GM23338 (cell line): Measurements from ENCODE around the gene PARP8. TPM values are rescaled to one million over a fixed set of nuclear protein-coding genes. Genes with fewer than 3 reads are reported as not detected.

Source experiments
- ATAC-seq: fragments of 200-7000 bp; cut with Tn5 transposase; 3 replicates; pipeline ENCODE4 v1.9.1; 2020
- DNase-seq: peaks from one replicate; pipeline ENCODE4 v3.0.0-alpha.2; 2015; ENCODE audit warnings: low spot score
- H2AFZ ChIP-seq: fragments of 200-600 bp; sonication (generic); 2 replicates; pipeline ENCODE4 v1.8.0; 2016; ENCODE audit warnings: antibody characterized with exemption, mild to moderate bottlenecking, moderate library complexity
- H3F3A ChIP-seq: fragments of 200-600 bp; sonication (generic); replicated peaks from 2 replicates; pipeline ENCODE4 v1.8.0; 2017; ENCODE audit warnings: antibody characterized with exemption, mixed run types, low read depth
- H3K27ac ChIP-seq: fragments of 200-600 bp; sonication (generic); 2 replicates; pipeline ENCODE4 v1.6.1; 2016; ENCODE audit warnings: low read depth
- H3K27me3 ChIP-seq: fragments of 200-600 bp; sonication (generic); 2 replicates; pipeline ENCODE4 v1.8.0; 2016; ENCODE audit warnings: mild to moderate bottlenecking, mixed run types, moderate library complexity; ENCODE audit not compliant: insufficient read depth
- H3K36me3 ChIP-seq: fragments of 200-600 bp; sonication (generic); 2 replicates; pipeline ENCODE4 v1.8.0; 2016; ENCODE audit warnings: mild to moderate bottlenecking; ENCODE audit not compliant: insufficient read depth
- H3K4me1 ChIP-seq: fragments of 200-600 bp; sonication (generic); 2 replicates; pipeline ENCODE4 v1.8.0; 2016; ENCODE audit warnings: mild to moderate bottlenecking, moderate library complexity; ENCODE audit not compliant: insufficient read depth
- H3K4me2 ChIP-seq: fragments of 200-600 bp; sonication (generic); 2 replicates; pipeline ENCODE4 v1.7.1; 2017; ENCODE audit warnings: mixed run types
- H3K4me3 ChIP-seq: fragments of 200-600 bp; sonication (generic); 2 replicates; pipeline ENCODE4 v1.6.1; 2016; ENCODE audit warnings: mixed run types
- H3K79me2 ChIP-seq: fragments of 200-600 bp; sonication (generic); replicated peaks from 2 replicates; pipeline ENCODE4 v1.8.0; 2017; ENCODE audit warnings: mild to moderate bottlenecking; ENCODE audit not compliant: insufficient read depth
- H3K9me2 ChIP-seq: fragments of 200-600 bp; sonication (generic); 2 replicates; pipeline ENCODE4 v1.8.0; 2017; ENCODE audit not compliant: insufficient read depth
- H4K20me1 ChIP-seq: fragments of 200-600 bp; sonication (generic); replicated peaks from 2 replicates; pipeline ENCODE4 v1.8.0; 2017; ENCODE audit warnings: mild to moderate bottlenecking; ENCODE audit not compliant: insufficient read depth
- H3K27ac Mint-ChIP-seq: 2 replicates; pipeline ENCODE4 v1.8.0; 2020; ENCODE audit warnings: inconsistent platforms, mild to moderate bottlenecking, moderate library complexity, mixed read lengths
- H3K27me3 Mint-ChIP-seq: 3 replicates; pipeline ENCODE4 v1.8.0; 2022; ENCODE audit warnings: low read depth, mild to moderate bottlenecking, moderate library complexity, mixed read lengths, inconsistent platforms; ENCODE audit not compliant: insufficient read depth, poor library complexity
- H3K36me3 Mint-ChIP-seq: 3 replicates; pipeline ENCODE4 v1.8.0; 2021; ENCODE audit warnings: low read depth, mild to moderate bottlenecking, inconsistent platforms, moderate library complexity, mixed read lengths
- H3K4me1 Mint-ChIP-seq: 3 replicates; pipeline ENCODE4 v1.8.0; 2020; ENCODE audit warnings: mild to moderate bottlenecking, inconsistent platforms, mixed read lengths
- H3K4me3 Mint-ChIP-seq: 3 replicates; pipeline ENCODE4 v1.8.0; 2021; ENCODE audit warnings: moderate library complexity, mild to moderate bottlenecking, inconsistent platforms, mixed read lengths
- H3K9me3 Mint-ChIP-seq: 3 replicates; pipeline ENCODE4 v1.8.0; 2020; ENCODE audit warnings: moderate library complexity, mild to moderate bottlenecking, inconsistent platforms, mixed read lengths
- CREB1 ChIP-seq: fragments of 250-450 bp; sonication (Bioruptor Pico); IDR thresholded peaks from 2 replicates; pipeline ENCODE4 v1.5.0; 2020; ENCODE audit warnings: low read depth, mild to moderate bottlenecking, moderate library complexity
- EZH2 ChIP-seq: fragments of 200-600 bp; sonication (generic); IDR thresholded peaks from one replicate; pipeline ENCODE4 v1.8.0; 2017; ENCODE audit warnings: antibody characterized with exemption, mild to moderate bottlenecking, low read depth; ENCODE audit not compliant: unreplicated experiment
- EZH2phosphoT487 ChIP-seq: fragments of 200-600 bp; sonication (generic); IDR thresholded peaks from one replicate; pipeline ENCODE4 v1.8.1; 2018; ENCODE audit warnings: antibody characterized with exemption; ENCODE audit not compliant: unreplicated experiment
- JUNB ChIP-seq: IDR thresholded peaks from one replicate; pipeline ENCODE4 v1.6.1; 2016; ENCODE audit warnings: antibody characterized with exemption; ENCODE audit not compliant: unreplicated experiment
- NANOG ChIP-seq: IDR thresholded peaks from 2 replicates; pipeline ENCODE4 v1.6.1; 2016; ENCODE audit warnings: antibody characterized with exemption, borderline replicate concordance
- POLR2AphosphoS5 ChIP-seq: IDR thresholded peaks from 2 replicates; pipeline ENCODE4 v1.6.1; 2016; ENCODE audit warnings: antibody characterized with exemption, low read depth
- STAT1 ChIP-seq: IDR thresholded peaks from one replicate; pipeline ENCODE4 v1.6.1; 2016; ENCODE audit warnings: antibody characterized with exemption; ENCODE audit not compliant: unreplicated experiment
- ZNF114 ChIP-seq: fragments of 250-450 bp; sonication (Bioruptor Pico); IDR thresholded peaks from 2 replicates; pipeline ENCODE4 v1.5.0; 2020; ENCODE audit warnings: mild to moderate bottlenecking, moderate library complexity
- ZNF331 ChIP-seq: fragments of 250-450 bp; sonication (Bioruptor Pico); IDR thresholded peaks from 2 replicates; pipeline ENCODE4 v1.5.0; 2020; ENCODE audit warnings: low read depth, mild to moderate bottlenecking, moderate library complexity
- polyA plus RNA-seq: library from polyadenylated mRNA; unstranded; fragments of >200 nt; fragmentation: Nextera tagmentation; extraction: Ambion mirVana; gene quantifications from 2 replicates; pipeline ENCODE4 v1.2.1, GENCODE V29; 2016
- total RNA-seq: library from RNA; depleted of rRNA; stranded (reverse); fragments of >200 nt; shearing (Covaris generic); gene quantifications from 2 replicates; pipeline ENCODE4 v1.2.3, GENCODE V29; 2014
- TF ChIP-seq, protein P1 (sequence below), 2 experiments: fragments of 200-600 bp in 1 of 2; sonication (generic) in 1 of 2; conservative IDR thresholded peaks; 2 replicates each; pipeline versions ENCODE4 v1.5.1 to v1.6.1; 2016 to 2017; ENCODE audit warnings: antibody characterized with exemption in 2 of 2, low read depth in 2 of 2, mild to moderate bottlenecking in 2 of 2, moderate library complexity in 1 of 2
- TF ChIP-seq, protein P2 (sequence below): fragments of 250-450 bp; sonication (Bioruptor Pico); IDR thresholded peaks from 2 replicates; pipeline ENCODE4 v1.5.0; 2020; ENCODE audit warnings: mild to moderate bottlenecking, moderate library complexity
- TF ChIP-seq, protein P3 (sequence below): IDR thresholded peaks from 2 replicates; pipeline ENCODE4 v1.6.1; 2016; ENCODE audit warnings: antibody characterized with exemption
- TF ChIP-seq, protein P4 (sequence below): IDR thresholded peaks from one replicate; pipeline ENCODE4 v1.6.1; 2018; ENCODE audit warnings: antibody characterized with exemption; ENCODE audit not compliant: unreplicated experiment

PARP8 gene
- total and polyA plus RNA-seq, 2 experiments from 2014 or later, result 13.0 to 25.0 TPM

DNA sequence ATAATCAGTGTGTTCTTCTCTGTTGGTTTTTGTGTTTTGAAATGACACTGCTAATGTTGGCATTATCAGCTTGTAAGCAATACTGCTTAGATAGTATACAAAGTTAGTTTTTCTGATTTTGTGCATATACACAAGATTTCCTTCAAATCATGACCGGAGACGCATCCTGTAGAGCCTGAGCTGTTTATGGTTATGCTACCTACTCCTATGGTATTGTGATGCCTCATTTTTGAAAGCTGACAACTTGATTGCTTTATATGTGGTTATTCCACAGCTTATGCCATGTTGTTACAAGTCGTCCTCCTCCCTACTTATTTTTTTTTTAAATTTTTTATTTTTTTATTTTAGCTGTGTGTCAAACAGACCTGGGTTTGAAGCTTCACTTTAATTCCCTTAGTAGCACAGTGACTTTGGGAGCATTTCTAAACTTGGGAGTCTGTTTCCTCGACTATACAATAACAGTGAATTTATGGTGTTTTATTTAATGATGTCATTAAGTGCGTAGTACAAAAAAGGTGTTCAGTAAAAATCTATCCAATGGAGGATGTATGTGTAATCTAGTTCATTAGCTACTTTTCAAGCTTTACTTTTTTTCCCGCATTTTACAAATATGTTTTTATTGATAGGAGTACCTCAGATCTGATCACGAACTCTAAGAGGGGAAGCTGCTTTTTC lies 59.5 kb downstream of the PARP8 start:
- no peak for ATAC-seq
- Histone ChIP-seq H3K4me1 (peaks cover 27% of the 10 kb centered on the region), H3K27me3 (no peaks in the 10 kb centered on the region), H4K20me1 (no peaks in the 10 kb centered on the region; the same call in 1 of the 2 replicates), H3K9me2 (no peaks in the 10 kb centered on the region), H3F3A (no peaks in the 10 kb centered on the region), H3K4me2 (no peak overlapping the region), H3K79me2 (peaks cover 99% of the 10 kb centered on the region), H3K27ac (no peak overlapping the region), H3K36me3 (no peaks in the 10 kb centered on the region), H3K4me3 (no peak overlapping the region), H2AFZ (no peak overlapping the region)
- H3K36me3 Mint-ChIP-seq, result no peaks in the 10 kb centered on the region
- DNase-seq, result no peak
- H3K9me3 Mint-ChIP-seq, result no peaks in the 10 kb centered on the region
- peaks cover 2% of the 10 kb centered on the region for H3K27me3 Mint-ChIP-seq
- TF ChIP-seq NANOG (no peak), CREB1 (CRISPR knock-in tag) (no peak), ZNF114 (CRISPR knock-in tag) (no peak), POLR2AphosphoS5 (no peak), STAT1 (no peak), EZH2phosphoT487 (no peak), EZH2 (no peak), JUNB (no peak), ZNF331 (no peak)
- TF ChIP-seq, protein P1, sequence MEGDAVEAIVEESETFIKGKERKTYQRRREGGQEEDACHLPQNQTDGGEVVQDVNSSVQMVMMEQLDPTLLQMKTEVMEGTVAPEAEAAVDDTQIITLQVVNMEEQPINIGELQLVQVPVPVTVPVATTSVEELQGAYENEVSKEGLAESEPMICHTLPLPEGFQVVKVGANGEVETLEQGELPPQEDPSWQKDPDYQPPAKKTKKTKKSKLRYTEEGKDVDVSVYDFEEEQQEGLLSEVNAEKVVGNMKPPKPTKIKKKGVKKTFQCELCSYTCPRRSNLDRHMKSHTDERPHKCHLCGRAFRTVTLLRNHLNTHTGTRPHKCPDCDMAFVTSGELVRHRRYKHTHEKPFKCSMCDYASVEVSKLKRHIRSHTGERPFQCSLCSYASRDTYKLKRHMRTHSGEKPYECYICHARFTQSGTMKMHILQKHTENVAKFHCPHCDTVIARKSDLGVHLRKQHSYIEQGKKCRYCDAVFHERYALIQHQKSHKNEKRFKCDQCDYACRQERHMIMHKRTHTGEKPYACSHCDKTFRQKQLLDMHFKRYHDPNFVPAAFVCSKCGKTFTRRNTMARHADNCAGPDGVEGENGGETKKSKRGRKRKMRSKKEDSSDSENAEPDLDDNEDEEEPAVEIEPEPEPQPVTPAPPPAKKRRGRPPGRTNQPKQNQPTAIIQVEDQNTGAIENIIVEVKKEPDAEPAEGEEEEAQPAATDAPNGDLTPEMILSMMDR (conservative IDR thresholded peaks at IDR 0.05; ENCODE audit: low read depth in 2 of 2), result no peak
- TF ChIP-seq, protein P2, sequence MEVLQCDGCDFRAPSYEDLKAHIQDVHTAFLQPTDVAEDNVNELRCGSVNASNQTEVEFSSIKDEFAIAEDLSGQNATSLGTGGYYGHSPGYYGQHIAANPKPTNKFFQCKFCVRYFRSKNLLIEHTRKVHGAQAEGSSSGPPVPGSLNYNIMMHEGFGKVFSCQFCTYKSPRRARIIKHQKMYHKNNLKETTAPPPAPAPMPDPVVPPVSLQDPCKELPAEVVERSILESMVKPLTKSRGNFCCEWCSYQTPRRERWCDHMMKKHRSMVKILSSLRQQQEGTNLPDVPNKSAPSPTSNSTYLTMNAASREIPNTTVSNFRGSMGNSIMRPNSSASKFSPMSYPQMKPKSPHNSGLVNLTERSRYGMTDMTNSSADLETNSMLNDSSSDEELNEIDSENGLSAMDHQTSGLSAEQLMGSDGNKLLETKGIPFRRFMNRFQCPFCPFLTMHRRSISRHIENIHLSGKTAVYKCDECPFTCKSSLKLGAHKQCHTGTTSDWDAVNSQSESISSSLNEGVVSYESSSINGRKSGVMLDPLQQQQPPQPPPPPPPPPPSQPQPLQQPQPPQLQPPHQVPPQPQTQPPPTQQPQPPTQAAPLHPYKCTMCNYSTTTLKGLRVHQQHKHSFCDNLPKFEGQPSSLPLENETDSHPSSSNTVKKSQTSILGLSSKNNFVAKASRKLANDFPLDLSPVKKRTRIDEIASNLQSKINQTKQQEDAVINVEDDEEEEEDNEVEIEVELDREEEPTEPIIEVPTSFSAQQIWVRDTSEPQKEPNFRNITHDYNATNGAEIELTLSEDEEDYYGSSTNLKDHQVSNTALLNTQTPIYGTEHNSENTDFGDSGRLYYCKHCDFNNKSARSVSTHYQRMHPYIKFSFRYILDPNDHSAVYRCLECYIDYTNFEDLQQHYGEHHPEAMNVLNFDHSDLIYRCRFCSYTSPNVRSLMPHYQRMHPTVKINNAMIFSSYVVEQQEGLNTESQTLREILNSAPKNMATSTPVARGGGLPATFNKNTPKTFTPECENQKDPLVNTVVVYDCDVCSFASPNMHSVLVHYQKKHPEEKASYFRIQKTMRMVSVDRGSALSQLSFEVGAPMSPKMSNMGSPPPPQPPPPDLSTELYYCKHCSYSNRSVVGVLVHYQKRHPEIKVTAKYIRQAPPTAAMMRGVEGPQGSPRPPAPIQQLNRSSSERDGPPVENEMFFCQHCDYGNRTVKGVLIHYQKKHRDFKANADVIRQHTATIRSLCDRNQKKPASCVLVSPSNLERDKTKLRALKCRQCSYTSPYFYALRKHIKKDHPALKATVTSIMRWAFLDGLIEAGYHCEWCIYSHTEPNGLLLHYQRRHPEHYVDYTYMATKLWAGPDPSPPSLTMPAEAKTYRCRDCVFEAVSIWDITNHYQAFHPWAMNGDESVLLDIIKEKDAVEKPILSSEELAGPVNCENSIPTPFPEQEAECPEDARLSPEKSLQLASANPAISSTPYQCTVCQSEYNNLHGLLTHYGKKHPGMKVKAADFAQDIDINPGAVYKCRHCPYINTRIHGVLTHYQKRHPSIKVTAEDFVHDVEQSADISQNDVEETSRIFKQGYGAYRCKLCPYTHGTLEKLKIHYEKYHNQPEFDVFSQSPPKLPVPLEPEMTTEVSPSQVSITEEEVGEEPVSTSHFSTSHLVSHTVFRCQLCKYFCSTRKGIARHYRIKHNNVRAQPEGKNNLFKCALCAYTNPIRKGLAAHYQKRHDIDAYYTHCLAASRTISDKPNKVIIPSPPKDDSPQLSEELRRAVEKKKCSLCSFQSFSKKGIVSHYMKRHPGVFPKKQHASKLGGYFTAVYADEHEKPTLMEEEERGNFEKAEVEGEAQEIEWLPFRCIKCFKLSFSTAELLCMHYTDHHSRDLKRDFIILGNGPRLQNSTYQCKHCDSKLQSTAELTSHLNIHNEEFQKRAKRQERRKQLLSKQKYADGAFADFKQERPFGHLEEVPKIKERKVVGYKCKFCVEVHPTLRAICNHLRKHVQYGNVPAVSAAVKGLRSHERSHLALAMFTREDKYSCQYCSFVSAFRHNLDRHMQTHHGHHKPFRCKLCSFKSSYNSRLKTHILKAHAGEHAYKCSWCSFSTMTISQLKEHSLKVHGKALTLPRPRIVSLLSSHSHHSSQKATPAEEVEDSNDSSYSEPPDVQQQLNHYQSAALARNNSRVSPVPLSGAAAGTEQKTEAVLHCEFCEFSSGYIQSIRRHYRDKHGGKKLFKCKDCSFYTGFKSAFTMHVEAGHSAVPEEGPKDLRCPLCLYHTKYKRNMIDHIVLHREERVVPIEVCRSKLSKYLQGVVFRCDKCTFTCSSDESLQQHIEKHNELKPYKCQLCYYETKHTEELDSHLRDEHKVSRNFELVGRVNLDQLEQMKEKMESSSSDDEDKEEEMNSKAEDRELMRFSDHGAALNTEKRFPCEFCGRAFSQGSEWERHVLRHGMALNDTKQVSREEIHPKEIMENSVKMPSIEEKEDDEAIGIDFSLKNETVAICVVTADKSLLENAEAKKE (CRISPR knock-in tag), result no peak
- TF ChIP-seq, protein P3, sequence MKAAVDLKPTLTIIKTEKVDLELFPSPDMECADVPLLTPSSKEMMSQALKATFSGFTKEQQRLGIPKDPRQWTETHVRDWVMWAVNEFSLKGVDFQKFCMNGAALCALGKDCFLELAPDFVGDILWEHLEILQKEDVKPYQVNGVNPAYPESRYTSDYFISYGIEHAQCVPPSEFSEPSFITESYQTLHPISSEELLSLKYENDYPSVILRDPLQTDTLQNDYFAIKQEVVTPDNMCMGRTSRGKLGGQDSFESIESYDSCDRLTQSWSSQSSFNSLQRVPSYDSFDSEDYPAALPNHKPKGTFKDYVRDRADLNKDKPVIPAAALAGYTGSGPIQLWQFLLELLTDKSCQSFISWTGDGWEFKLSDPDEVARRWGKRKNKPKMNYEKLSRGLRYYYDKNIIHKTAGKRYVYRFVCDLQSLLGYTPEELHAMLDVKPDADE, result no peak
- TF ChIP-seq, protein P4, sequence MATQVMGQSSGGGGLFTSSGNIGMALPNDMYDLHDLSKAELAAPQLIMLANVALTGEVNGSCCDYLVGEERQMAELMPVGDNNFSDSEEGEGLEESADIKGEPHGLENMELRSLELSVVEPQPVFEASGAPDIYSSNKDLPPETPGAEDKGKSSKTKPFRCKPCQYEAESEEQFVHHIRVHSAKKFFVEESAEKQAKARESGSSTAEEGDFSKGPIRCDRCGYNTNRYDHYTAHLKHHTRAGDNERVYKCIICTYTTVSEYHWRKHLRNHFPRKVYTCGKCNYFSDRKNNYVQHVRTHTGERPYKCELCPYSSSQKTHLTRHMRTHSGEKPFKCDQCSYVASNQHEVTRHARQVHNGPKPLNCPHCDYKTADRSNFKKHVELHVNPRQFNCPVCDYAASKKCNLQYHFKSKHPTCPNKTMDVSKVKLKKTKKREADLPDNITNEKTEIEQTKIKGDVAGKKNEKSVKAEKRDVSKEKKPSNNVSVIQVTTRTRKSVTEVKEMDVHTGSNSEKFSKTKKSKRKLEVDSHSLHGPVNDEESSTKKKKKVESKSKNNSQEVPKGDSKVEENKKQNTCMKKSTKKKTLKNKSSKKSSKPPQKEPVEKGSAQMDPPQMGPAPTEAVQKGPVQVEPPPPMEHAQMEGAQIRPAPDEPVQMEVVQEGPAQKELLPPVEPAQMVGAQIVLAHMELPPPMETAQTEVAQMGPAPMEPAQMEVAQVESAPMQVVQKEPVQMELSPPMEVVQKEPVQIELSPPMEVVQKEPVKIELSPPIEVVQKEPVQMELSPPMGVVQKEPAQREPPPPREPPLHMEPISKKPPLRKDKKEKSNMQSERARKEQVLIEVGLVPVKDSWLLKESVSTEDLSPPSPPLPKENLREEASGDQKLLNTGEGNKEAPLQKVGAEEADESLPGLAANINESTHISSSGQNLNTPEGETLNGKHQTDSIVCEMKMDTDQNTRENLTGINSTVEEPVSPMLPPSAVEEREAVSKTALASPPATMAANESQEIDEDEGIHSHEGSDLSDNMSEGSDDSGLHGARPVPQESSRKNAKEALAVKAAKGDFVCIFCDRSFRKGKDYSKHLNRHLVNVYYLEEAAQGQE, result no peak
- H3K4me1 Mint-ChIP-seq, result peaks cover 41% of the 10 kb centered on the region
- no peak overlapping the region for H3K4me3 Mint-ChIP-seq
- no peak overlapping the region for H3K27ac Mint-ChIP-seq
